Heart left ventricle (tissue), 16 donors: Measurements from ENCODE around the gene HP1BP3. TPM values are rescaled to one million over a fixed set of nuclear protein-coding genes. Genes with fewer than 3 reads are reported as not detected.

Experiments used
- ATAC-seq, 4 donors: fragments of 200-7000 bp; cut with Tn5 transposase; one replicate each; pipeline ENCODE4 v1.9.1; 2020 to 2022; ENCODE audit warnings: moderate library complexity in 4 of 4, mild to moderate bottlenecking in 3 of 4, moderate number of reproducible peaks in 1 of 4
- DNase-seq, 5 donors: peaks; one replicate each; pipeline ENCODE4 v3.0.0-alpha.2; 2020
- H3K27ac ChIP-seq, 12 donors: fragments of 200-600 bp; sonication (generic) in 4 of 12; one replicate each; pipeline versions ENCODE4 v1.5.0 to v1.8.0; 2016 to 2022; ENCODE audit warnings: mild to moderate bottlenecking in 2 of 12
- H3K27me3 ChIP-seq, 9 donors: fragments of 200-600 bp; sonication (generic) in 2 of 9; one replicate each; pipeline versions ENCODE4 v1.5.1 to v1.8.0; 2016 to 2022; ENCODE audit warnings: mild to moderate bottlenecking in 3 of 9
- H3K36me3 ChIP-seq, 9 donors: fragments of 200-600 bp; sonication (generic) in 2 of 9; one replicate each; pipeline versions ENCODE4 v1.5.0 to v1.8.0; 2018 to 2022; ENCODE audit warnings: mild to moderate bottlenecking in 2 of 9
- H3K4me1 ChIP-seq, 12 donors: fragments of 200-600 bp; sonication (generic) in 4 of 12; one replicate each; pipeline versions ENCODE4 v1.5.0 to v1.8.0; 2016 to 2022; ENCODE audit warnings: mild to moderate bottlenecking in 3 of 12
- H3K4me3 ChIP-seq, 12 donors: fragments of 200-600 bp; sonication (generic) in 4 of 12; one replicate each; pipeline versions ENCODE4 v1.5.0 to v1.8.0; 2017 to 2022; ENCODE audit warnings: mild to moderate bottlenecking in 9 of 12, moderate library complexity in 4 of 12
- H3K9me3 ChIP-seq, 12 donors: fragments of 200-600 bp; sonication (generic) in 4 of 12; one replicate each; pipeline versions ENCODE4 v1.5.0 to v1.8.0; 2016 to 2022; ENCODE audit warnings: mild to moderate bottlenecking in 1 of 12
- CTCF ChIP-seq, 12 donors: fragments of 200-600 bp; sonication (generic) in 4 of 12; IDR thresholded peaks; one replicate each; pipeline versions ENCODE4 v1.5.0 to v1.8.0; 2018 to 2022; ENCODE audit warnings: antibody characterized with exemption in 12 of 12, mild to moderate bottlenecking in 5 of 12
- POLR2A ChIP-seq, 2 donors: fragments of 450-650 bp; IDR thresholded peaks; one replicate each; pipeline ENCODE4 v1.6.1; 2017; ENCODE audit warnings: antibody characterized with exemption in 2 of 2, mild to moderate bottlenecking in 2 of 2, moderate library complexity in 2 of 2
- WGBS, 4 donors: extraction: QIAGEN DNeasy Blood & Tissue Kit in 2 of 4; methylation state at CpG; one replicate each; pipeline versions ENCODE4 v1.1.5 to v1.1.7; 2013 to 2018; 5-methylcytosine and 5-hydroxymethylcytosine counted together
- intact Hi-C, 10 donors: fragments of 100-400 bp; cut with DNase I; formaldehyde crosslinking; loops; one replicate each; pipeline versions ENCODE4 v1.11.1 to v1.14.2; 2022
- polyA plus RNA-seq, 2 donors: library from polyadenylated mRNA; stranded (reverse); fragments of 200-250 nt; gene quantifications; one replicate each; pipeline ENCODE4 v1.2.3, GENCODE V29; 2013
- total RNA-seq, 9 donors: library from RNA; depleted of rRNA in 2 of 9; stranded (reverse); fragments of >200 nt in 2 of 9; fragmentation: NEBNext Ultra II Directional in 3 of 9; extraction: Animal tissue kit (Norgen Biotek cat#: 25700) in 3 of 9; gene quantifications; one replicate each; pipeline versions ENCODE4 v1.1.0 to v1.2.4, GENCODE V29; 2016 to 2023
- donor health status: ischemic (EF 13 %, LVEDD 7.1; RV severe dilation, severe dysfunction).
- donor health status: healthy with polysubstance abuse.
- donor health status: DM: no; HTN: yes; CAD: no.
- donor health status: DM: no; HTN: no; CAD: no.
- donor health status: ischemic (EF 25% LVEDD 6.9; RV normal size, moderate dysfunction).
- donor health status: ischemic (EF 25% LVEDD 5.7; RV mildly dilated, moderate dysfunction).
- donor health status: healthy.
- donor health status: DM: yes; HTN: yes; CAD: no.
- donor health status: ischemic (EF 35%, LVEDD 5.7; RV mildly dilated, moderate dysfunction).
- donor health status: nonischemic (EF 11% LVEDD 7.7; RV severe dilation, severe dysfunction).
- donor health status: DM: yes; HTN: yes; CAD: no.
- donor health status: PGD.
- donor health status: ischemic (EF 29% LVEDD 5.4; RV normal size, mild dysfunction).
- donor health status: nonischemic (EF 23%, LVEDD 6.1; RV moderate dilation, normal function).

HP1BP3 gene
- total and polyA plus RNA-seq, 11 donors = 37.9 to 152 (median 113) TPM

- TF ChIP-seq POLR2A (IDR thresholded peaks at IDR 0.05) = no peak
- no peak for TF ChIP-seq CTCF (IDR thresholded peaks at IDR 0.05)
- no peak for ATAC-seq
Observed at GRCh38 chr1:20775700-20776099, 11.4 kb downstream of the HP1BP3 start.

GRCh38 chr1:20771780-20772179 is 15.3 kb downstream of the HP1BP3 start:
- no peak for TF ChIP-seq POLR2A (IDR thresholded peaks at IDR 0.05)
- TF ChIP-seq CTCF (IDR thresholded peaks at IDR 0.05) = no peak
- no peak for ATAC-seq
- no peaks in the 10 kb centered on the region for H3K9me3 ChIP-seq
- intact Hi-C loops = no loop called here
- peaks cover 0 to 21% (median 8%) of the 10 kb centered on the region in 12 donors for H3K4me1 ChIP-seq
- peaks cover 0 to 100% (median 99%) of the 10 kb centered on the region in 9 donors for H3K36me3 ChIP-seq
- H3K27ac ChIP-seq = no peak overlapping the region
- no peak for DNase-seq
- no peaks in the 10 kb centered on the region for H3K27me3 ChIP-seq
- H3K4me3 ChIP-seq = no peak overlapping the region
- 88 to 93% (median 90%) methylated on average over 3 of the region's 3 CpGs for WGBS, 4 donors

More at GRCh38 chr1:20775700-20776099, 11.4 kb downstream of the HP1BP3 start:
- peaks cover 0 to 95% (median 85%) of the 10 kb centered on the region in 9 donors for H3K36me3 ChIP-seq
- WGBS, 4 donors = 89 to 94% (median 92%) methylated on average over 4 of the region's 4 CpGs
- H3K4me1 ChIP-seq = peaks cover 0 to 28% (median 16%) of the 10 kb centered on the region in 12 donors
- no peak overlapping the region for H3K4me3 ChIP-seq
- no peak for DNase-seq
- intact Hi-C loops = no loop called here
- H3K27ac ChIP-seq = no peak overlapping the region
- no peaks in the 10 kb centered on the region for H3K9me3 ChIP-seq
- no peaks in the 10 kb centered on the region for H3K27me3 ChIP-seq

GRCh38 chr1:20770314-20771087 is 16.6 kb downstream of the HP1BP3 start:
- Histone ChIP-seq H3K27ac (no peak overlapping the region), H3K36me3 (peaks cover 0 to 100% (median 99%) of the 10 kb centered on the region in 9 donors), H3K9me3 (no peaks in the 10 kb centered on the region), H3K27me3 (no peaks in the 10 kb centered on the region), H3K4me1 (peaks cover 0 to 15% (median 0%) of the 10 kb centered on the region in 12 donors), H3K4me3 (no peak overlapping the region)
- 94 to 97% (median 95%) methylated on average over 6 of the region's 6 CpGs for WGBS, 4 donors
- intact Hi-C loops = no loop called here
- ATAC-seq (no peak), DNase-seq (no peak)
- no peak for TF ChIP-seq CTCF (IDR thresholded peaks at IDR 0.05)
- TF ChIP-seq POLR2A (IDR thresholded peaks at IDR 0.05) = no peak

GRCh38 chr1:20767271-20767670 is 19.8 kb downstream of the HP1BP3 start:
- Histone ChIP-seq H3K4me1 (peaks cover 0 to 15% (median 0%) of the 10 kb centered on the region in 12 donors), H3K4me3 (no peak overlapping the region), H3K27me3 (no peaks in the 10 kb centered on the region), H3K9me3 (no peaks in the 10 kb centered on the region), H3K36me3 (peaks cover 0 to 100% (median 99%) of the 10 kb centered on the region in 9 donors), H3K27ac (peak overlapping the region in 4 of 12 donors; percentile 10 to 19 (median 12))
- intact Hi-C loops = no loop called here
- DNase-seq (no peak), ATAC-seq (peak; percentile 85 to 92 (median 88))
- TF ChIP-seq POLR2A (IDR thresholded peaks at IDR 0.05) = no peak
- no peak for TF ChIP-seq CTCF (IDR thresholded peaks at IDR 0.05)
